GM21786 (cell line): ENCODE results near the gene ARAF.

Experiments
- ATAC-seq: cut with Tn5 transposase; IDR thresholded peaks from one replicate; pipeline ENCODE4 v1.9.1; 2021; ENCODE audit not compliant: unreplicated experiment

ARAF gene

DNA sequence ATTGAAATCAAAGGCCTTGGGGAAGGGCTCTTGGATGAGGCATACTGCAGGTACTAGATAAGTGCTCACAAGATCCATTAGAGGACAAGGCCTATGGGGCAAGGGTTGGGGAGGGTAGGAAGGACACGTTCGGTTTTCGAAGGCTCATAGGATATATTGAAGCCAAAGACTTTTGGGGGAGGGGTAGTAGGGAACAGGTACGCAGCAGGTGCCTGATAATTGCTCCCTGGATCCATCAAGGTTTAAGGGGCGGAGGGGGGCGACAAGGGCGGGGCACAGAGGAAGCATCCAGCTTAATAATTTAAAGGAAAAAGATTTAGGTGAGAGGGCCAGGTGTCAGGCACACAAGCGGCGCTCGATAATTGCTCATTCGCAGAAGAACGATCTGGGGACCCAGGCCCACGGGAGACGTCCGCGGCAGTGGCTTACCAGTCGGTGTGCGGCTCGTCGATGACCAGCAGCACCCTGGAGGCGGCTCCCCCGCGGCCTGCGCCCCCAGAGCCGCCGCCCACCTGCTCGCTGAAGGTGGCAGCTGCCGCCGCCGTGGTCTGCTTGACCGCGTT lies 58.0 kb downstream of the ARAF start:
- ATAC-seq: no peak

DNA sequence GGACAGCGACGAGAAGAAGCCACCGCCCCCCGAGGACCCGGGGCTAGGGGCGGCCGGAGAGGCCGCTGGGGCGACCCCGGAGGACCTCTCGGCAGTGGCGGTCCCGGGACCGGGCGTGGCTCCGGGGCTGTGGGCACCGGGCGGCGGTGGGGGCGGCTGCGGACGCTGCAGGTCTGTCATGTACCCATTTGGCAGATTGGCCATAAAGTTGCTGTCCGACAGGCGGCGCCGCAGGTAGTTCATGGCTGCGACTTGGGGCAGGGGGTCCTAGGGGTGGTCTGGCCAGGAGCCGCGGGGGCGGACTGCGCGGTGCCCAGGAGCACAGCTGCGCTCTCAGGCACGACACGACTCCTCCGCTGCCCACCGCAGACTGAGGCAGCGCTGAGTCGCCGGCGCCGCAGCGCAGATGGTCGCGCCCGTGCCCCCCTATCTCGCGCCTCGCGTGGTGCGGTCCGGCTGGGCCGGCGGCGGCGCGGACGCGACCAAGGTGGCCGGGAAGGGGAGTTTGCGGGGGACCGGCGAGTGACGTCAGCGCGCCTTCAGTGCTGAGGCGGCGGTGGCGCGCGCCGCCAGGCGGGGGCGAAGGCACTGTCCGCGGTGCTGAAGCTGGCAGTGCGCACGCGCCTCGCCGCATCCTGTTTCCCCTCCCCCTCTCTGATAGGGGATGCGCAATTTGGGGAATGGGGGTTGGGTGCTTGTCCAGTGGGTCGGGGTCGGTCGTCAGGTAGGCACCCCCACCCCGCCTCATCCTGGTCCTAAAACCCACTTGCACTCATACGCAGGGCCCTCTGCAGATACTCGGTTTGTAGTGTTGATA lies 58.7 kb downstream of the ARAF start, which contains the start of gene SYN1:
TSS of gene SYN1 (minus strand) at position 372 of the 817 bp plus-strand sequence. CDS start at position 243, 129 bp downstream.
- no peak for ATAC-seq

DNA sequence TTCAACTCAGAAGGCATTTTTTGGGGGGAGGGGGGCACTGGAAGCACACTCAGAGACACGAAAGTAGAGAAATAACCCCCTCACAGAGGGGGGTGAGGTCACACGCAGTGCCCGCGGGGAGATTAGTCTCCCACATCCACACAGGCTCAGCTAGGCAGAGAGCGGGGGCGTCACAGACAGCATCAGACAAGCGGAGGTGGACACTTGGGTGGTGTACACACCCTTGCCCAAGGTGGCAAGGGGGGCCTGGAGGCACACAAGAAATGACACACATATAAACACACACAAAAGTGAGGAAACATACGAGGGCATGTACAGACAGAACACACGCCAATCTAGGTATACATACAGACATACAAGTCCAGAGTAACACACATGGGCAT lies 59.3 kb downstream of the ARAF start:
- ATAC-seq: no peak
